HFFc6 (cell line): ENCODE measurements around the gene SLC66A1. TPM values are rescaled to one million over a fixed set of nuclear protein-coding genes. Genes with fewer than 3 reads are reported as not detected.

Experiments used
- DNase-seq: peaks from one replicate; pipeline ENCODE4 v3.0.0-alpha.2; 2018
- H3K27ac Mint-ChIP-seq: 2 replicates; pipeline ENCODE4 v1.8.0; 2020; ENCODE audit warnings: mild to moderate bottlenecking, mixed read lengths
- H3K27me3 Mint-ChIP-seq: 2 replicates; pipeline ENCODE4 v1.8.0; 2021; ENCODE audit warnings: mild to moderate bottlenecking, moderate library complexity, mixed read lengths; ENCODE audit not compliant: insufficient read depth
- H3K36me3 Mint-ChIP-seq: 2 replicates; pipeline ENCODE4 v1.8.0; 2021; ENCODE audit warnings: low read depth, mixed read lengths
- H3K4me1 Mint-ChIP-seq: 2 replicates; pipeline ENCODE4 v1.8.0; 2020; ENCODE audit warnings: low read depth, mixed read lengths
- H3K4me3 Mint-ChIP-seq: 2 replicates; pipeline ENCODE4 v1.8.0; 2020; ENCODE audit warnings: mild to moderate bottlenecking, moderate library complexity, mixed read lengths
- H3K9me3 Mint-ChIP-seq: 2 replicates; pipeline ENCODE4 v1.8.0; 2020; ENCODE audit warnings: mild to moderate bottlenecking, mixed read lengths
- total RNA-seq, 6 experiments: library from RNA; stranded (reverse); fragmentation: NEBNext Ultra II Directional; extraction: Animal tissue kit (Norgen Biotek cat#: 25700); gene quantifications; 2 replicates in 1 of 6; 3 replicates in 5 of 6; pipeline ENCODE4 v1.2.3, GENCODE V29; 2021
- TF ChIP-seq, protein P1 (sequence below): fragments of 200-600 bp; sonication (generic); IDR thresholded peaks from 2 replicates; pipeline ENCODE4 v1.5.0; 2021; ENCODE audit warnings: antibody characterized with exemption, mild to moderate bottlenecking

SLC66A1 gene
- total RNA-seq, 6 experiments from 2014 or later = 13.3 to 15.6 (median 14.2) TPM

DNA sequence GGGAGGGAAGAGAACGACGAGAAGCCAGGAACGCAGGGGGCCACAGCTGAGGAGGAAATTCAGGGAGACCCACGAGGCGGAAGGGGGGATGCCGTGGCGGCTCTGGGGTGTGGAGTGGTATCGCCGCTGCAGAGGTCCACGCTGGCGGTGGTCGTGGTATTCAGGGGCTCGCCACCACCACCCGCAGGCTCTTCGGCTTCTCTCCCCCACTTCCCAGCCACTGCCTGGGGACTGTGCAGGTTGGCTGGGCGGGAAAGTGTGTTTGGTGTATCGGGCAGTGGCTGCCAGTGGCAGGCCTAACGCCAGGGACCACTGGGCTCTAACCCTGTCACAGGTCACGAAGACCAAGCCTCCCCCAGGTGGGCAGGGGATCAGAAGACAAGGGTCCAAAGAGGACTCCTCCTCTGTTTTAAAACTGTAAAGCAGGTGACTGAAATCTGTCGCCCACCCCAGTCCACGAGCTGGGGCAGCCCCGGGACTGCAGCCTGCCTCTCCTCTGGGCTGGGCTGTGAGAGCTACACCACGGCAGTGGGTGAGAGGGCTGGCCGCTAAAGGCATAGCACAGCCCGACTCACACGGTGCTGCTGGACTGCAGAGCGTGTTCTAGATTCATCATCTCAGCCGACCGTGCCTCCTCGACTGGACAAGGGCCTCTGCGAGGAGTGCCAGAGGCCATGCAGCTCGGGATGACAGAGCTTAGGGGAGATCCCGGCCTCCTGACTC is 30.9 kb downstream of the SLC66A1 start:
- TF ChIP-seq, protein P1, sequence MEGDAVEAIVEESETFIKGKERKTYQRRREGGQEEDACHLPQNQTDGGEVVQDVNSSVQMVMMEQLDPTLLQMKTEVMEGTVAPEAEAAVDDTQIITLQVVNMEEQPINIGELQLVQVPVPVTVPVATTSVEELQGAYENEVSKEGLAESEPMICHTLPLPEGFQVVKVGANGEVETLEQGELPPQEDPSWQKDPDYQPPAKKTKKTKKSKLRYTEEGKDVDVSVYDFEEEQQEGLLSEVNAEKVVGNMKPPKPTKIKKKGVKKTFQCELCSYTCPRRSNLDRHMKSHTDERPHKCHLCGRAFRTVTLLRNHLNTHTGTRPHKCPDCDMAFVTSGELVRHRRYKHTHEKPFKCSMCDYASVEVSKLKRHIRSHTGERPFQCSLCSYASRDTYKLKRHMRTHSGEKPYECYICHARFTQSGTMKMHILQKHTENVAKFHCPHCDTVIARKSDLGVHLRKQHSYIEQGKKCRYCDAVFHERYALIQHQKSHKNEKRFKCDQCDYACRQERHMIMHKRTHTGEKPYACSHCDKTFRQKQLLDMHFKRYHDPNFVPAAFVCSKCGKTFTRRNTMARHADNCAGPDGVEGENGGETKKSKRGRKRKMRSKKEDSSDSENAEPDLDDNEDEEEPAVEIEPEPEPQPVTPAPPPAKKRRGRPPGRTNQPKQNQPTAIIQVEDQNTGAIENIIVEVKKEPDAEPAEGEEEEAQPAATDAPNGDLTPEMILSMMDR = no peak
- H3K36me3 Mint-ChIP-seq = peaks cover 20% of the 10 kb centered on the region; the same call in 1 of the 2 replicates
- H3K27me3 Mint-ChIP-seq = peaks cover 14% of the 10 kb centered on the region
- H3K9me3 Mint-ChIP-seq = no peaks in the 10 kb centered on the region
- no peak overlapping the region for H3K27ac Mint-ChIP-seq
- H3K4me3 Mint-ChIP-seq = no peak overlapping the region
- no peak for DNase-seq
- no peaks in the 10 kb centered on the region for H3K4me1 Mint-ChIP-seq

DNA sequence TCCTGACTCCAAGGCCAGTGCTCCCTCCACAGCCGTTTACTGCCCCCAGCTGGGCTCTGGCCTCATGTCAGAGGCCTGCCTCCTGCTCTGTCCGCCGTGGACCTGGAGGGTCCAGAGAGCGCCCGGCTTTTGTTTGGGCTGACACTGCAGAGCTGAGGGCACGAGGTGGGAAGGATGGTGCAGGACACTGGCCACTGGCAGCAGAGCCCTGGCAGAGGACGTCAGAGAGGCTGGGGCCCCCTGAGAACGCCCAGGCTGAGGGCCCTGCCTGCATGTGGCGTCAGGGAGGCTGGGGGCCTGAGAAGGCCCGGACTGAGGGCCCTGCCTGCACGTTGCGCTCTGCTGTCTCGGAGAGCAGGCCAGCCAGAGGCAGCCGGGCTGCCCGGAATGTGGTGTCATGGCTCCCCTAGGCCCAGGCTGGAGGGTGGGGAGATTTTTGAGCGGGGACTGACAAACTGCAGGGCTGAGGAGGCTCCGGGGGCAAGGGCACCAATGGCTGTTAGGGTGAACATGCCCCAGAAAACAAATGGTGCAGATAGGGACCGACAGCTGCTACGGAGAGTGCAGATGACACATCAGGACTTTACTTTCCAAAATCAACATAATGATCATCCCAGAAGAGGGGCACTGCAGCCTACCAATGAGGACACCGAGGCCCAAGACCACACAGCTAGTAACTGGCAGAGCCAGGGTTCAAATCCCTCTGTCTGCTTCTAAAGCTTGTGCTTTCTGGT is 31.7 kb downstream of the SLC66A1 start:
- Mint-ChIP-seq H3K9me3 (no peaks in the 10 kb centered on the region), H3K27ac (no peak overlapping the region), H3K36me3 (peaks cover 16% of the 10 kb centered on the region; the same call in 1 of the 2 replicates), H3K4me1 (no peaks in the 10 kb centered on the region), H3K4me3 (no peak overlapping the region), H3K27me3 (peaks cover 14% of the 10 kb centered on the region)
- TF ChIP-seq, protein P1 = no peak
- DNase-seq = no peak

DNA sequence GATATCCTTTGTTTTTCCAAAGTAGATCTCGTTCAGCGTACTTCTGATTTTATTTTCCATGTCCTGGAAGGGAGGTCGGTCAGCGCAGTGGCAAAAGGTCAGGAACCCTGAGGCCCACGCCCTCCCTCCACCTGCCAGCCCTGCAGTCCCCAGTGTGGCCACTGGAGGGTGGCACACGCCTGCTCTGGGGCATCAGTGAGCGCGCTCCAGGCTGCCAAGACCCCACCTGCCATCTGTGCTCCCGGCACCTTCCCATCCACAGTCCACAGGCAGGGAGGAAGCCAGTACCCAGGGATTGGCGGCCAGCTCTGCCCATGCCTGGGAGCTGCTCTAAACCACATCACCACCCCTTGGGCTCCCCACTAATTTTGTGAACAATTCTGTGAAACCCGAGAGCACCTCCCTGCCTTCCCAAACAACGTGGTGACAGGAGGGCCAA is 32.3 kb downstream of the SLC66A1 start:
- no peaks in the 10 kb centered on the region for H3K9me3 Mint-ChIP-seq
- no peaks in the 10 kb centered on the region for H3K4me1 Mint-ChIP-seq
- H3K4me3 Mint-ChIP-seq = no peak overlapping the region
- no peak overlapping the region for H3K27ac Mint-ChIP-seq
- TF ChIP-seq, protein P1 = peak; percentile 92
- H3K27me3 Mint-ChIP-seq = peaks cover 10% of the 10 kb centered on the region
- DNase-seq = no peak
- H3K36me3 Mint-ChIP-seq = peaks cover 16% of the 10 kb centered on the region

- TF ChIP-seq, protein P1 = no peak
- Mint-ChIP-seq H3K4me1 (no peaks in the 10 kb centered on the region), H3K4me3 (no peak overlapping the region), H3K36me3 (peaks cover 16% of the 10 kb centered on the region), H3K27me3 (peaks cover 9% of the 10 kb centered on the region), H3K9me3 (no peaks in the 10 kb centered on the region), H3K27ac (no peak overlapping the region)
- no peak for DNase-seq
These were observed 32.7 kb downstream of the SLC66A1 start for GRCh38 chr1:19344831-19345230.

DNA sequence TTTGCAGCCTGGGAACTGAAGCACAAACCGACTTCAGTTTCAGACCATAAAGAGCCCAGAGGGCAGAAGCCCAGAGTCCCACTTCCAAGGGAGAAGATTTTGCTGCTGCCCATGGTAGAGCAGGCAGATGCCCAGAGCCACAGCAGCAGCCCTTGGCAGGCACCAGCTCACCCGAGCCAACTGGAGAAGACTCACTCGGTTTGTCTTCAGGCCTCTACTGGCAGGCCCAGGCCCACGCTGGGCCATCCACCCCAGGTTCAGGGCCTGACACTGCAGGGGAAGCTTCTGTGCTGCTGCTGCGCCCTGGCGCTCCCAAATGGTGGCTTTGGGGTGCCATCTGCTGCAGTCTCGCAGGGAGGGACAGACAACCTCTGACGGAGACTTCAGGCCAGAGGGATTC is 33.3 kb downstream of the SLC66A1 start:
- Mint-ChIP-seq H3K4me3 (no peak overlapping the region), H3K27ac (no peak overlapping the region), H3K27me3 (peaks cover 10% of the 10 kb centered on the region), H3K9me3 (no peaks in the 10 kb centered on the region), H3K36me3 (peaks cover 16% of the 10 kb centered on the region), H3K4me1 (no peaks in the 10 kb centered on the region)
- TF ChIP-seq, protein P1 = no peak
- no peak for DNase-seq
